GM18508 (cell line): ENCODE measurements around the gene ACAN.

Experiments used
- ATAC-seq: cut with Tn5 transposase; IDR thresholded peaks from one replicate; pipeline ENCODE4 v1.9.1; 2021; ENCODE audit warnings: moderate number of reproducible peaks; ENCODE audit not compliant: insufficient read depth, unreplicated experiment

The ACAN gene

GRCh38 chr15:88800026-88800425 lies 3.2 kb upstream of the ACAN start:
- ATAC-seq = no peak

GRCh38 chr15:88800738-88801137 lies 2.5 kb upstream of the ACAN start:
- ATAC-seq = no peak

- ATAC-seq = no peak
Observed at GRCh38 chr15:88802250-88802990, 816 bp upstream of the ACAN start.

- ATAC-seq = no peak
Observed at GRCh38 chr15:88802991-88803240, 320 bp upstream of the ACAN start.

GRCh38 chr15:88803920-88804247 lies 648 bp downstream of the ACAN start:
- no peak for ATAC-seq

- ATAC-seq = no peak
Observed at GRCh38 chr15:88804257-88804656, 1.0 kb downstream of the ACAN start.

GRCh38 chr15:88805031-88805780 lies 2.0 kb downstream of the ACAN start:
- ATAC-seq = no peak

- ATAC-seq = no peak
Observed at GRCh38 chr15:88810446-88810845, 7.2 kb downstream of the ACAN start.

- ATAC-seq = no peak
Observed at GRCh38 chr15:88812133-88812532, 8.9 kb downstream of the ACAN start.

GRCh38 chr15:88813960-88814359 lies 10.7 kb downstream of the ACAN start:
- no peak for ATAC-seq

GRCh38 chr15:88814393-88814792 lies 11.2 kb downstream of the ACAN start:
- ATAC-seq = no peak

- no peak for ATAC-seq
Observed at GRCh38 chr15:88818920-88819319, 15.7 kb downstream of the ACAN start.

GRCh38 chr15:88821993-88822392 lies 18.8 kb downstream of the ACAN start:
- ATAC-seq = no peak

GRCh38 chr15:88828791-88829190 lies 25.6 kb downstream of the ACAN start:
- no peak for ATAC-seq

- no peak for ATAC-seq
Observed at GRCh38 chr15:88830016-88830415, 26.8 kb downstream of the ACAN start.

- ATAC-seq = no peak
Observed at GRCh38 chr15:88832820-88833730, 29.8 kb downstream of the ACAN start.

- ATAC-seq = no peak
Observed at GRCh38 chr15:88833731-88834100, 30.5 kb downstream of the ACAN start.

GRCh38 chr15:88834211-88834812 lies 31.1 kb downstream of the ACAN start:
- ATAC-seq = no peak

- no peak for ATAC-seq
Observed at GRCh38 chr15:88835119-88835518, 31.9 kb downstream of the ACAN start.

GRCh38 chr15:88835646-88836045 lies 32.4 kb downstream of the ACAN start:
- no peak for ATAC-seq

GRCh38 chr15:88838667-88839066 lies 35.4 kb downstream of the ACAN start:
- no peak for ATAC-seq
